ENCODE results near the gene OXLD1. TPM values are rescaled to one million over a fixed set of nuclear protein-coding genes. Genes with fewer than 3 reads are reported as not detected.

Gene OXLD1
- total and polyA plus RNA-seq, 4 donors: 14.0 to 59.3 (median 22.4) TPM

- WGBS, 2 donors: 8 to 13% methylated on average over 29 of the region's 29 CpGs
- H3K27ac ChIP-seq (ENCODE audit: low read depth in 1 of 2, low read length in 2 of 2): no peak overlapping the region
These were observed 44.3 kb upstream of the OXLD1 start for GRCh38 chr17:81710514-81711308.

GRCh38 chr17:81708739-81709185 lies 42.4 kb upstream of the OXLD1 start:
- 84 to 85% methylated on average over 17 of the region's 17 CpGs for WGBS, 2 donors
- no peak for DNase-seq

More at GRCh38 chr17:81710514-81711308, 44.3 kb upstream of the OXLD1 start:
- ATAC-seq (ENCODE audit: low FRiP score): no peak
- Histone ChIP-seq H3K4me1 (ENCODE audit: control insufficient read depth in 1 of 2, insufficient read depth in 2 of 2, low read length in 2 of 2) (no peaks in the 10 kb centered on the region), H3K27me3 (ENCODE audit: control insufficient read depth in 1 of 2, insufficient read depth in 2 of 2, low read length in 1 of 2) (no peaks in the 10 kb centered on the region), H3K36me3 (ENCODE audit: control insufficient read depth in 1 of 2, insufficient read depth in 2 of 2, low read length in 1 of 2) (no peaks in the 10 kb centered on the region), H3K4me3 (ENCODE audit: low read length in 2 of 2) (no peak overlapping the region), H3K9me3 (ENCODE audit: control insufficient read depth, low read length) (no peaks in the 10 kb centered on the region)
- DNase-seq: no peak
- intact Hi-C loops (cut with DNase I): no loop called here

GRCh38 chr17:81707725-81708646 lies 41.6 kb upstream of the OXLD1 start:
- Histone ChIP-seq H3K36me3 (ENCODE audit: control insufficient read depth in 1 of 2, insufficient read depth in 2 of 2, low read length in 1 of 2) (no peaks in the 10 kb centered on the region), H3K27me3 (ENCODE audit: control insufficient read depth in 1 of 2, insufficient read depth in 2 of 2, low read length in 1 of 2) (no peaks in the 10 kb centered on the region), H3K27ac (ENCODE audit: low read depth in 1 of 2, low read length in 2 of 2) (no peak overlapping the region), H3K4me3 (ENCODE audit: low read length in 2 of 2) (no peak overlapping the region), H3K4me1 (ENCODE audit: control insufficient read depth in 1 of 2, insufficient read depth in 2 of 2, low read length in 2 of 2) (no peaks in the 10 kb centered on the region), H3K9me3 (ENCODE audit: control insufficient read depth, low read length) (no peaks in the 10 kb centered on the region)
- intact Hi-C loops (cut with DNase I): no loop called here
- no peak for DNase-seq
- WGBS, 2 donors: 79 to 89% methylated on average over 25 of the region's 25 CpGs
- ATAC-seq (ENCODE audit: low FRiP score): no peak

More at GRCh38 chr17:81708739-81709185, 42.4 kb upstream of the OXLD1 start:
- Histone ChIP-seq H3K9me3 (ENCODE audit: control insufficient read depth, low read length) (no peaks in the 10 kb centered on the region), H3K4me3 (ENCODE audit: low read length in 2 of 2) (no peak overlapping the region), H3K4me1 (ENCODE audit: control insufficient read depth in 1 of 2, insufficient read depth in 2 of 2, low read length in 2 of 2) (no peaks in the 10 kb centered on the region), H3K27ac (ENCODE audit: low read depth in 1 of 2, low read length in 2 of 2) (no peak overlapping the region), H3K27me3 (ENCODE audit: control insufficient read depth in 1 of 2, insufficient read depth in 2 of 2, low read length in 1 of 2) (no peaks in the 10 kb centered on the region), H3K36me3 (ENCODE audit: control insufficient read depth in 1 of 2, insufficient read depth in 2 of 2, low read length in 1 of 2) (no peaks in the 10 kb centered on the region)
- intact Hi-C loops (cut with DNase I): no loop called here
- ATAC-seq (ENCODE audit: low FRiP score): no peak

GRCh38 chr17:81706757-81707624 lies 40.6 kb upstream of the OXLD1 start:
- ATAC-seq (ENCODE audit: low FRiP score) (no peak), DNase-seq (no peak)
- H3K27ac ChIP-seq (ENCODE audit: low read depth in 1 of 2, low read length in 2 of 2): no peak overlapping the region
- no peak overlapping the region for H3K4me3 ChIP-seq (ENCODE audit: low read length in 2 of 2)
- no peaks in the 10 kb centered on the region for H3K36me3 ChIP-seq (ENCODE audit: control insufficient read depth in 1 of 2, insufficient read depth in 2 of 2, low read length in 1 of 2)
- intact Hi-C loops (cut with DNase I): no loop called here
- H3K4me1 ChIP-seq (ENCODE audit: control insufficient read depth in 1 of 2, insufficient read depth in 2 of 2, low read length in 2 of 2): no peaks in the 10 kb centered on the region
- H3K9me3 ChIP-seq (ENCODE audit: control insufficient read depth, low read length): no peaks in the 10 kb centered on the region
- 91 to 92% methylated on average over 54 of the region's 54 CpGs for WGBS, 2 donors
- H3K27me3 ChIP-seq (ENCODE audit: control insufficient read depth in 1 of 2, insufficient read depth in 2 of 2, low read length in 1 of 2): no peaks in the 10 kb centered on the region

GRCh38 chr17:81706232-81706611 lies 39.8 kb upstream of the OXLD1 start:
- Histone ChIP-seq H3K9me3 (ENCODE audit: control insufficient read depth, low read length) (no peaks in the 10 kb centered on the region), H3K36me3 (ENCODE audit: control insufficient read depth in 1 of 2, insufficient read depth in 2 of 2, low read length in 1 of 2) (no peaks in the 10 kb centered on the region), H3K4me1 (ENCODE audit: control insufficient read depth in 1 of 2, insufficient read depth in 2 of 2, low read length in 2 of 2) (no peaks in the 10 kb centered on the region), H3K27me3 (ENCODE audit: control insufficient read depth in 1 of 2, insufficient read depth in 2 of 2, low read length in 1 of 2) (no peaks in the 10 kb centered on the region), H3K4me3 (ENCODE audit: low read length in 2 of 2) (no peak overlapping the region), H3K27ac (ENCODE audit: low read depth in 1 of 2, low read length in 2 of 2) (no peak overlapping the region)
- WGBS, 2 donors: 94 to 95% methylated on average over 17 of the region's 17 CpGs
- no peak for ATAC-seq (ENCODE audit: low FRiP score)
- intact Hi-C loops (cut with DNase I): no loop called here
- no peak for DNase-seq

GRCh38 chr17:81705518-81706231 lies 39.3 kb upstream of the OXLD1 start:
- no peak for DNase-seq
- 91 to 94% methylated on average over 30 of the region's 30 CpGs for WGBS, 2 donors
- ATAC-seq (ENCODE audit: low FRiP score): no peak
- Histone ChIP-seq H3K4me1 (ENCODE audit: control insufficient read depth in 1 of 2, insufficient read depth in 2 of 2, low read length in 2 of 2) (no peaks in the 10 kb centered on the region), H3K9me3 (ENCODE audit: control insufficient read depth, low read length) (no peaks in the 10 kb centered on the region), H3K27me3 (ENCODE audit: control insufficient read depth in 1 of 2, insufficient read depth in 2 of 2, low read length in 1 of 2) (no peaks in the 10 kb centered on the region), H3K27ac (ENCODE audit: low read depth in 1 of 2, low read length in 2 of 2) (no peak overlapping the region), H3K36me3 (ENCODE audit: control insufficient read depth in 1 of 2, insufficient read depth in 2 of 2, low read length in 1 of 2) (no peaks in the 10 kb centered on the region), H3K4me3 (ENCODE audit: low read length in 2 of 2) (no peak overlapping the region)
- intact Hi-C loops (cut with DNase I): no loop called here

- DNase-seq: no peak
- WGBS, 2 donors: 31% methylated on average over 26 to 27 of the region's 27 CpGs
- Histone ChIP-seq H3K9me3 (ENCODE audit: control insufficient read depth, low read length) (no peaks in the 10 kb centered on the region), H3K36me3 (ENCODE audit: control insufficient read depth in 1 of 2, insufficient read depth in 2 of 2, low read length in 1 of 2) (no peaks in the 10 kb centered on the region), H3K4me1 (ENCODE audit: control insufficient read depth in 1 of 2, insufficient read depth in 2 of 2, low read length in 2 of 2) (no peaks in the 10 kb centered on the region), H3K27ac (ENCODE audit: low read depth in 1 of 2, low read length in 2 of 2) (no peak overlapping the region), H3K4me3 (ENCODE audit: low read length in 2 of 2) (peak overlapping the region; percentile 52 to 81), H3K27me3 (ENCODE audit: control insufficient read depth in 1 of 2, insufficient read depth in 2 of 2, low read length in 1 of 2) (no peaks in the 10 kb centered on the region)
- no peak for ATAC-seq (ENCODE audit: low FRiP score)
- intact Hi-C loops (cut with DNase I): loop anchor here in 1 of 2 donors (2.0 kb wide), 1 partner anchor 37 kb away; the partner anchor contains the start of genes CCDC137 and OXLD1
These were observed 37.6 kb upstream of the OXLD1 start for GRCh38 chr17:81703747-81704654.
